GM12865 (cell line): Measurements from ENCODE around the gene ZNF454.

Experiments
- DNase-seq: peaks from one replicate; pipeline ENCODE4 v3.0.0; 2010; ENCODE audit warnings: low read depth
- H3K4me3 ChIP-seq: 2 replicates; pipeline ENCODE4 v1.5.1; 2011; ENCODE audit warnings: mild to moderate bottlenecking, low read depth, low read length, control low read depth
- TF ChIP-seq, protein P1 (sequence below): IDR thresholded peaks from 2 replicates; pipeline ENCODE4 v1.5.1; 2011; ENCODE audit warnings: low read length, control low read depth, low read depth, inconsistent platforms; ENCODE audit not compliant: insufficient read depth; ENCODE audit errors: missing control alignments

Gene ZNF454

DNA sequence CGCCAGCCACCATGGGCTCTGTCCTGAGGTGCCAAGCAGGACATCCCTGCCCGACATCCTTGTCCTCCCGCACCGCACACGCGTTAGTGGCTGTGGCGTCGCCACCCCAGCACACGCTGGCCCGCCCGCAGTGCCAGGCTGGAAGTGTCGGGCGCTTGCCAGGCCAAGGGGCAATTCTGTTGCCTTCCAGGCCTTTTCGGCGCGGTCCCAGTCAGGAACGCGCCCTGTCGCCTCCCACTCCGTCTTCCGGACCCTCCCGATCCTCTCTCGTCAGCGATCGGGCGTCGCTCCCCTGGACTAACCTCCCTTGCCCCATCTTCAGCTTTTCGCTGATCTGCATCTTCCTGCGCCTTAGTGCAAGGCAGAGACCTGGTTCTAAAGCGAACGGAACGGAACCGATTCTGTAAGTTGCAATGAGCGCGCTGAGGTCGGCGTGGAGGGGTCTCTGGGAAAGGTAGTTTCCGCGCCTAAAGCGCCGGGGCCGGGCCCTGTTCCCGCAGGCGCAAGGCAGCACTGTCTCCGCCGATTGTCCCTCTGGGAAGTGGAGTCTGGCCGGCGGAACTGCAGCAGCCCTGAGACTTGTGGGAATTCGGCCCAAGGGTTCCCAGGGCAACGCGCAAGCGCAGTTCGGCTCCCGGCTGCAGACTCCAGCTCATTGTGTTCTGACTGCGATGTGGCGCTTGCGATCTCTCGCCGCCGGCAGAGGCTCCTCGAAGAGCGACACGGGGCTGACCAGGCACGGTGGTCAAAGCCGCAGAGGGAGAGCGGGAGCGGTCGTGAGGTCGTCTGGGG, at the start of gene ZNF454:
TSS of gene ZNF454 (plus strand) at position 630 of the 792 bp plus-strand sequence. CDS start 1,594 bp downstream, outside the sequence.
- DNase-seq, result no peak
- H3K4me3 ChIP-seq, result no peak within 1 kb of the TSS
- TF ChIP-seq, protein P1, sequence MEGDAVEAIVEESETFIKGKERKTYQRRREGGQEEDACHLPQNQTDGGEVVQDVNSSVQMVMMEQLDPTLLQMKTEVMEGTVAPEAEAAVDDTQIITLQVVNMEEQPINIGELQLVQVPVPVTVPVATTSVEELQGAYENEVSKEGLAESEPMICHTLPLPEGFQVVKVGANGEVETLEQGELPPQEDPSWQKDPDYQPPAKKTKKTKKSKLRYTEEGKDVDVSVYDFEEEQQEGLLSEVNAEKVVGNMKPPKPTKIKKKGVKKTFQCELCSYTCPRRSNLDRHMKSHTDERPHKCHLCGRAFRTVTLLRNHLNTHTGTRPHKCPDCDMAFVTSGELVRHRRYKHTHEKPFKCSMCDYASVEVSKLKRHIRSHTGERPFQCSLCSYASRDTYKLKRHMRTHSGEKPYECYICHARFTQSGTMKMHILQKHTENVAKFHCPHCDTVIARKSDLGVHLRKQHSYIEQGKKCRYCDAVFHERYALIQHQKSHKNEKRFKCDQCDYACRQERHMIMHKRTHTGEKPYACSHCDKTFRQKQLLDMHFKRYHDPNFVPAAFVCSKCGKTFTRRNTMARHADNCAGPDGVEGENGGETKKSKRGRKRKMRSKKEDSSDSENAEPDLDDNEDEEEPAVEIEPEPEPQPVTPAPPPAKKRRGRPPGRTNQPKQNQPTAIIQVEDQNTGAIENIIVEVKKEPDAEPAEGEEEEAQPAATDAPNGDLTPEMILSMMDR, result no peak

DNA sequence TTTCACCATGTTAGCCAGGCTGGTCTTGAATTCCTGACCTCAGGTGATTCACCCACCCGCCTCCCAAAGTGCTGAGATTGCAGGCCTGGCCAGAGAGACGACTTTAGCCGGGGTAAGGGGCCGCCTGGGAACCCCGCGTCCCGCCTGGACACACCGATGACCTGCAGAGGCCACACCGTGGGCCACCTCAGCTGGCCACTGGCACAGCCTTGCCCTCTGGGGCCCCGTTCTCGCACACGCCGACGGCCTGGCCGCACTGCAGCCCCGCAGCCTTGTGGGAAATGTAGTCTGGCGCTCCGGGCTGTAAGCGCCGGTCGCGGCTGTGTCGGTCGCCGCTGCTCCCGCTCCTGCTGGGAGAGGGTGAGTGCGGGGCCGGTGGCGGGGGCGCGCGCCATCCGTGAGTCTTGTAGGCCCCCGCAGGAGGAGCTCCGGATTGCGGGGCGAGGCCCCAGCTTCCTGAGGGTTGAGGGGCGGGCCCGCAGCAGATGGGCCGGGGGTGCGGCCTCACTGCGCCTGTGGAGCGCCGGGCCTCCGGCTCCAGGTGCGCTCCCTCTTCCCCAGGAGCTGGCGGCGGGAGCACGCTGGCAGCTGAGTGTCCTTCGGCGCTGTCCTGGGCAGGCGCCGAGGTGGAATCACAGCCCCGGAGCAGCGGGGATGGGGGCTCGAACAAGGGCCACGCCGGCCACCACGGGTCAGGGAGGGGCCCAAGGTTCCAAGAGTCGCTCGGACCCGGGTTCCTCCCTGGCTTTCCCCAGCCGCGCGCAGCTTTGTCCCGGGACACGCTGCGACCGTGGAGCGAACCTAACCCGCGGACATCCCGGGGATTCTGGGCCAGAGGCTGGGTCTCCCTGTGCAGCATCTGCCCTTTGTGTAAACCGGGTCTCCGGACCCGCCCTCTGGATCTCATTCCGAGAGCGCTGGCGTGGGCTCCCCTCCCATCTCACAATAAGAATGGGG, 45.1 kb upstream of the ZNF454 start, which contains the start of gene ZFP2:
TSS of gene ZFP2 (plus strand) at position 299 of the 957 bp plus-strand sequence. CDS start 35,401 bp downstream, outside the sequence.
- TF ChIP-seq, protein P1, result no peak
- no peak within 1 kb of the TSS for H3K4me3 ChIP-seq
- no peak for DNase-seq

DNA sequence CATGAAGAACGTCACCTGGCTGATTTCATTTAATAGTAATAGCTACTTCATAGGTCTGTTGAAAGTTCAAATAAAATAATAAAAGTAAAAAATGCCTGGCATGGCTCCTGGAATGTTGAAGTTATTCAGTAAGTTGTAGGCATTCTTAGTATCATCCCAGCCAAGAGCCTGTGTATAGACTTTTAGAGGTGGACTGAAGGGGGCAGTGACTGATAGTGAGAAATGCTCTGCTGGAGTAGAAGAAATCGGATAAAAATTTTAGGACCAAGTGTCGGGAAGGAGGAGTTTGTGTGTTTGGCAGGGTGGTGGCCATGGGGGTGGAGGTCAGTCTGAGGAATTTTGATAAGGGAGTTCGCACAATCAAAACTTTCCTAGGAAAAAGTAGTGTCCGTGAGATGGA, 41.7 kb upstream of the ZNF454 start:
- no peak for DNase-seq
- no peak overlapping the region for H3K4me3 ChIP-seq
- TF ChIP-seq, protein P1, result no peak

GRCh38 chr5:178902849-178903248, 38.1 kb upstream of the ZNF454 start:
- DNase-seq, result no peak
- TF ChIP-seq, protein P1, result no peak
- no peak overlapping the region for H3K4me3 ChIP-seq

- no peak for DNase-seq
- H3K4me3 ChIP-seq, result no peak overlapping the region
- TF ChIP-seq, protein P1, result no peak
Observed at GRCh38 chr5:178931846-178932760, 8.9 kb upstream of the ZNF454 start.

GRCh38 chr5:178941361-178941760, 363 bp downstream of the ZNF454 start:
- TF ChIP-seq, protein P1, result no peak
- no peak overlapping the region for H3K4me3 ChIP-seq
- no peak for DNase-seq
